Hindlimb muscle (tissue), 1 donor: Measurements from ENCODE around the gene TIMP2. TPM values are rescaled to one million over a fixed set of nuclear protein-coding genes. Genes with fewer than 3 reads are reported as not detected.
A peak's percentile ranks its signal among the peaks of the same experiment; 100 is the strongest.
"Not testable (repeated sequence)": the region's sequence is repeated elsewhere in the genome, so short reads cannot be mapped to it uniquely, and the experiment has no call there.

Source experiments
- DNase-seq: peaks from one replicate; pipeline ENCODE4 v3.0.0-alpha.2; 2013
- polyA plus RNA-seq: library from polyadenylated mRNA; unstranded; fragments of 120-200 nt; gene quantifications from one replicate; pipeline ENCODE4 v1.2.1, GENCODE V29; 2013; ENCODE audit not compliant: insufficient read length

The TIMP2 gene
- 185 TPM for polyA plus RNA-seq

- peak; percentile 91 for DNase-seq
These were observed at the start of gene TIMP2 for GRCh38 chr17:78925234-78925633. Gene TIMP2, minus strand, starts transcription at chr17:78925387. Its CDS starts 299 bp downstream, at chr17:78925088.

- no peak for DNase-seq
These were observed 48.8 kb upstream of the TIMP2 start for GRCh38 chr17:78973792-78974520.

- DNase-seq, result no peak
These were observed 48.0 kb upstream of the TIMP2 start for GRCh38 chr17:78973196-78973595.

GRCh38 chr17:78972507-78973105 lies 47.4 kb upstream of the TIMP2 start:
- no peak for DNase-seq

GRCh38 chr17:78971756-78972506 lies 46.7 kb upstream of the TIMP2 start:
- DNase-seq, result no peak

- peak; percentile 80 for DNase-seq
These were observed 45.9 kb upstream of the TIMP2 start for GRCh38 chr17:78970834-78971755.

- no peak for DNase-seq
These were observed 44.7 kb upstream of the TIMP2 start for GRCh38 chr17:78969865-78970264.

- DNase-seq, result no peak
These were observed 42.7 kb upstream of the TIMP2 start for GRCh38 chr17:78967782-78968362.

GRCh38 chr17:78966910-78967600 lies 41.9 kb upstream of the TIMP2 start:
- DNase-seq, result no peak

- no peak for DNase-seq
These were observed 41.1 kb upstream of the TIMP2 start for GRCh38 chr17:78966123-78966813.

GRCh38 chr17:78965491-78965924 lies 40.3 kb upstream of the TIMP2 start:
- DNase-seq, result no peak

- no peak for DNase-seq
These were observed 38.2 kb upstream of the TIMP2 start for GRCh38 chr17:78963378-78963777.

- not testable (repeated sequence) for DNase-seq
These were observed 37.8 kb upstream of the TIMP2 start for GRCh38 chr17:78962984-78963348.

GRCh38 chr17:78962345-78962983 lies 37.3 kb upstream of the TIMP2 start:
- DNase-seq, result no peak

- DNase-seq, result no peak
These were observed 36.4 kb upstream of the TIMP2 start for GRCh38 chr17:78961571-78961970.

- no peak for DNase-seq
These were observed 35.7 kb upstream of the TIMP2 start for GRCh38 chr17:78960928-78961327.

GRCh38 chr17:78959803-78960202 lies 34.6 kb upstream of the TIMP2 start:
- DNase-seq, result no peak

GRCh38 chr17:78958641-78959127 lies 33.5 kb upstream of the TIMP2 start:
- no peak for DNase-seq

GRCh38 chr17:78957128-78957527 lies 31.9 kb upstream of the TIMP2 start:
- no peak for DNase-seq

- no peak for DNase-seq
These were observed 31.1 kb upstream of the TIMP2 start for GRCh38 chr17:78956254-78956653.
